Keratinocyte (primary cell): Measurements from ENCODE around the gene PCDHAC2. TPM values are rescaled to one million over a fixed set of nuclear protein-coding genes. Genes with fewer than 3 reads are reported as not detected.

Source experiments
- DNase-seq: peaks from one replicate; pipeline ENCODE4 v3.0.0-alpha.2; 2011; ENCODE audit warnings: low read depth, missing footprints, low spot score
- FAIRE-seq: peaks from 2 replicates; lab custom pipeline; 2011; peaks lifted over from hg19 to GRCh38; lab: Jason Lieb, UNC
- H2AFZ ChIP-seq: 2 replicates; pipeline ENCODE4 v1.6.0; 2012; ENCODE audit warnings: low read length, control low read depth, inconsistent platforms; ENCODE audit not compliant: control insufficient read depth
- H3K27ac ChIP-seq: 2 replicates; pipeline ENCODE4 v1.5.1; 2011; ENCODE audit warnings: low read length; ENCODE audit not compliant: control insufficient read depth, insufficient read depth
- H3K27me3 ChIP-seq: 3 replicates; pipeline ENCODE4 v1.6.0; 2011; ENCODE audit warnings: low read length; ENCODE audit not compliant: control insufficient read depth, insufficient read depth; ENCODE audit errors: extremely low read depth
- H3K36me3 ChIP-seq, 2 experiments: 2 replicates in 1 of 2; 3 replicates in 1 of 2; pipeline ENCODE4 v1.5.1; 2011; ENCODE audit warnings: low read length in 2 of 2, mild to moderate bottlenecking in 1 of 2; ENCODE audit not compliant: control insufficient read depth in 2 of 2, insufficient read depth in 2 of 2; ENCODE audit errors: extremely low read depth in 1 of 2
- H3K4me1 ChIP-seq: 3 replicates; pipeline ENCODE4 v1.5.1; 2011; ENCODE audit warnings: low read length; ENCODE audit not compliant: control insufficient read depth, insufficient read depth; ENCODE audit errors: extremely low read depth
- H3K4me2 ChIP-seq: 3 replicates; pipeline ENCODE4 v1.6.0; 2011; ENCODE audit warnings: low read depth, low read length; ENCODE audit not compliant: control insufficient read depth, insufficient read depth; ENCODE audit errors: extremely low read depth
- H3K4me3 ChIP-seq, 3 experiments: fragments of 200-600 bp in 1 of 3; sonication (generic) in 1 of 3; 2 replicates in 2 of 3; 3 replicates in 1 of 3; pipeline ENCODE4 v1.5.1; 2011 to 2016; ENCODE audit warnings: low read length in 3 of 3, mild to moderate bottlenecking in 3 of 3, control low read depth in 2 of 3, inconsistent platforms in 1 of 3, low read depth in 1 of 3, mixed read lengths in 1 of 3, mixed run types in 1 of 3, moderate library complexity in 1 of 3; ENCODE audit not compliant: control insufficient read depth in 2 of 3, insufficient read depth in 2 of 3; ENCODE audit errors: extremely low read depth in 1 of 3
- H3K79me2 ChIP-seq: 2 replicates; pipeline ENCODE4 v1.6.0; 2012; ENCODE audit warnings: low read length; ENCODE audit not compliant: control insufficient read depth, insufficient read depth
- H3K9ac ChIP-seq: 3 replicates; pipeline ENCODE4 v1.6.0; 2011; ENCODE audit warnings: low read length; ENCODE audit not compliant: control insufficient read depth, insufficient read depth; ENCODE audit errors: extremely low read depth
- H3K9me1 ChIP-seq: 3 replicates; pipeline ENCODE4 v1.6.0; 2011; ENCODE audit warnings: low read length; ENCODE audit not compliant: control insufficient read depth, insufficient read depth; ENCODE audit errors: extremely low read depth
- H3K9me3 ChIP-seq: 2 replicates; pipeline ENCODE4 v1.5.1; 2012; ENCODE audit warnings: low read depth, low read length; ENCODE audit not compliant: control insufficient read depth
- H4K20me1 ChIP-seq: 3 replicates; pipeline ENCODE4 v1.6.0; 2011; ENCODE audit warnings: low read length; ENCODE audit not compliant: control insufficient read depth, insufficient read depth; ENCODE audit errors: extremely low read depth
- EZH2 ChIP-seq: IDR thresholded peaks from one replicate; pipeline ENCODE4 v1.6.1; 2012; ENCODE audit warnings: inconsistent platforms, mild to moderate bottlenecking, low read length, moderate library complexity
- dilution Hi-C: fragments of 300-500 bp; cut with MboI; formaldehyde crosslinking; loops from one replicate; pipeline ENCODE4 v1.7.0; 2020; ENCODE audit warnings: low sequenced_read_pairs; ENCODE audit not compliant: extremely low pct_ligation_motif_present
- polyA plus RNA-seq, 5 experiments: library from polyadenylated mRNA; depleted of rRNA in 3 of 5; stranded (reverse) in 3 of 5; stranded (forward) in 1 of 5; unstranded in 1 of 5; fragments of >200 nt; gene quantifications; 1 replicate in 1 of 5; 2 replicates in 3 of 5; 3 replicates in 1 of 5; pipeline versions ENCODE4 v1.2.1 to v1.2.3, GENCODE V29; 2011 to 2012; ENCODE audit warnings: missing spikeins in 2 of 5, low read depth in 1 of 5, low replicate concordance in 1 of 5
- TF ChIP-seq, protein P1 (sequence below), 3 experiments: IDR thresholded peaks in 1 of 3; conservative IDR thresholded peaks in 1 of 3; optimal IDR thresholded peaks in 1 of 3; 2 replicates in 2 of 3; 3 replicates in 1 of 3; pipeline versions ENCODE3 to v1.5.1; 2011; ENCODE audit warnings: low read length in 3 of 3, mild to moderate bottlenecking in 3 of 3, moderate library complexity in 2 of 3, control low read depth in 1 of 3, inconsistent platforms in 1 of 3; ENCODE audit not compliant: insufficient read depth in 2 of 3; ENCODE audit errors: extremely low read depth in 1 of 3

Gene PCDHAC2
- polyA plus RNA-seq, 1 donor (not counting 4 experiments of a cell fraction or from before 2014, with no cell fraction given), result 2.1 TPM

- peak; percentile 32 for FAIRE-seq
- peak overlapping the region; percentile 48 for H3K9ac ChIP-seq
Observed at GRCh38 chr5:141001844-141002604, 35.7 kb downstream of the PCDHAC2 start.

GRCh38 chr5:141002605-141002965, 36.3 kb downstream of the PCDHAC2 start:
- FAIRE-seq (no peak), DNase-seq (no peak)
- Histone ChIP-seq H3K27me3 (no peaks in the 10 kb centered on the region), H3K4me2 (peak overlapping the region; percentile 65), H3K9me1 (no peaks in the 10 kb centered on the region), H3K4me1 (peaks cover 30% of the 10 kb centered on the region), H3K9ac (no peak overlapping the region), H4K20me1 (no peaks in the 10 kb centered on the region), H3K27ac (no peak overlapping the region), H3K36me3 (no peaks in the 10 kb centered on the region), H3K4me3 (no peak overlapping the region), H3K9me3 (no peaks in the 10 kb centered on the region), H3K79me2 (no peaks in the 10 kb centered on the region), H2AFZ (no peak overlapping the region)
- dilution Hi-C loops, result no loop called here
- TF ChIP-seq, protein P1, sequence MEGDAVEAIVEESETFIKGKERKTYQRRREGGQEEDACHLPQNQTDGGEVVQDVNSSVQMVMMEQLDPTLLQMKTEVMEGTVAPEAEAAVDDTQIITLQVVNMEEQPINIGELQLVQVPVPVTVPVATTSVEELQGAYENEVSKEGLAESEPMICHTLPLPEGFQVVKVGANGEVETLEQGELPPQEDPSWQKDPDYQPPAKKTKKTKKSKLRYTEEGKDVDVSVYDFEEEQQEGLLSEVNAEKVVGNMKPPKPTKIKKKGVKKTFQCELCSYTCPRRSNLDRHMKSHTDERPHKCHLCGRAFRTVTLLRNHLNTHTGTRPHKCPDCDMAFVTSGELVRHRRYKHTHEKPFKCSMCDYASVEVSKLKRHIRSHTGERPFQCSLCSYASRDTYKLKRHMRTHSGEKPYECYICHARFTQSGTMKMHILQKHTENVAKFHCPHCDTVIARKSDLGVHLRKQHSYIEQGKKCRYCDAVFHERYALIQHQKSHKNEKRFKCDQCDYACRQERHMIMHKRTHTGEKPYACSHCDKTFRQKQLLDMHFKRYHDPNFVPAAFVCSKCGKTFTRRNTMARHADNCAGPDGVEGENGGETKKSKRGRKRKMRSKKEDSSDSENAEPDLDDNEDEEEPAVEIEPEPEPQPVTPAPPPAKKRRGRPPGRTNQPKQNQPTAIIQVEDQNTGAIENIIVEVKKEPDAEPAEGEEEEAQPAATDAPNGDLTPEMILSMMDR (optimal IDR thresholded peaks at IDR 0.05 in 1 of 3, IDR thresholded peaks at IDR 0.05 in 1 of 3, conservative IDR thresholded peaks at IDR 0.05 in 1 of 3; ENCODE audit: extremely low read depth in 1 of 3, insufficient read depth in 2 of 3, low read length in 3 of 3), result no peak
- no peak for TF ChIP-seq EZH2

More at GRCh38 chr5:141001844-141002604, 35.7 kb downstream of the PCDHAC2 start:
- Histone ChIP-seq H3K4me1 (peaks cover 30% of the 10 kb centered on the region), H2AFZ (peak overlapping the region; percentile 54), H3K9me3 (no peaks in the 10 kb centered on the region), H3K9me1 (no peaks in the 10 kb centered on the region), H3K36me3 (no peaks in the 10 kb centered on the region), H3K4me2 (peak overlapping the region; percentile 65), H3K4me3 (peak overlapping the region; percentile 30 to 47 (median 37)), H3K27ac (peak overlapping the region; percentile 27), H3K79me2 (no peaks in the 10 kb centered on the region), H4K20me1 (no peaks in the 10 kb centered on the region), H3K27me3 (no peaks in the 10 kb centered on the region)
- TF ChIP-seq, protein P1 (optimal IDR thresholded peaks at IDR 0.05 in 1 of 3, IDR thresholded peaks at IDR 0.05 in 1 of 3, conservative IDR thresholded peaks at IDR 0.05 in 1 of 3; ENCODE audit: extremely low read depth in 1 of 3, insufficient read depth in 2 of 3, low read length in 3 of 3), result no peak
- no peak for TF ChIP-seq EZH2
- dilution Hi-C loops, result no loop called here
- DNase-seq, result no peak
